SJSA1 (cell line): ENCODE measurements around the gene PWP2. TPM values are rescaled to one million over a fixed set of nuclear protein-coding genes. Genes with fewer than 3 reads are reported as not detected.
A peak's percentile ranks its signal among the peaks of the same experiment; 100 is the strongest.
"Not testable (repeated sequence)": the region's sequence is repeated elsewhere in the genome, so short reads cannot be mapped to it uniquely, and the experiment has no call there.

Experiments used
- DNase-seq, 2 experiments: peaks; one replicate each; pipeline ENCODE4 v3.0.0-alpha.2; 2015 to 2020; ENCODE audit warnings: low spot score in 2 of 2, low read depth in 1 of 2
- H3K27ac ChIP-seq: fragments of 250-450 bp; sonication (Bioruptor Pico); 2 replicates; pipeline ENCODE4 v1.5.1; 2020; ENCODE audit warnings: mild to moderate bottlenecking, moderate library complexity
- H3K27me3 ChIP-seq: fragments of 250-450 bp; sonication (Bioruptor Pico); replicated peaks from 2 replicates; pipeline ENCODE4 v1.5.1; 2020; ENCODE audit warnings: mild to moderate bottlenecking, moderate library complexity
- H3K36me3 ChIP-seq: fragments of 250-450 bp; sonication (Bioruptor Pico); 2 replicates; pipeline ENCODE4 v1.5.1; 2020; ENCODE audit warnings: mild to moderate bottlenecking
- H3K4me1 ChIP-seq: fragments of 250-450 bp; sonication (Bioruptor Pico); replicated peaks from 2 replicates; pipeline ENCODE4 v1.6.1; 2021; ENCODE audit warnings: mild to moderate bottlenecking
- H3K4me3 ChIP-seq: fragments of 250-450 bp; sonication (Bioruptor Pico); 2 replicates; pipeline ENCODE4 v1.5.1; 2020; ENCODE audit warnings: mild to moderate bottlenecking
- H3K9me3 ChIP-seq: fragments of 250-450 bp; sonication (Bioruptor Pico); replicated peaks from 2 replicates; pipeline ENCODE4 v1.5.1; 2020; ENCODE audit warnings: mild to moderate bottlenecking
- total RNA-seq: library from RNA; depleted of rRNA; stranded (reverse); fragments of >200 nt; shearing (Covaris generic); gene quantifications from 2 replicates; pipeline ENCODE4 v1.2.3, GENCODE V29; 2014

PWP2 gene
- total RNA-seq, 1 experiment from 2014 or later: 24.8 TPM

DNA sequence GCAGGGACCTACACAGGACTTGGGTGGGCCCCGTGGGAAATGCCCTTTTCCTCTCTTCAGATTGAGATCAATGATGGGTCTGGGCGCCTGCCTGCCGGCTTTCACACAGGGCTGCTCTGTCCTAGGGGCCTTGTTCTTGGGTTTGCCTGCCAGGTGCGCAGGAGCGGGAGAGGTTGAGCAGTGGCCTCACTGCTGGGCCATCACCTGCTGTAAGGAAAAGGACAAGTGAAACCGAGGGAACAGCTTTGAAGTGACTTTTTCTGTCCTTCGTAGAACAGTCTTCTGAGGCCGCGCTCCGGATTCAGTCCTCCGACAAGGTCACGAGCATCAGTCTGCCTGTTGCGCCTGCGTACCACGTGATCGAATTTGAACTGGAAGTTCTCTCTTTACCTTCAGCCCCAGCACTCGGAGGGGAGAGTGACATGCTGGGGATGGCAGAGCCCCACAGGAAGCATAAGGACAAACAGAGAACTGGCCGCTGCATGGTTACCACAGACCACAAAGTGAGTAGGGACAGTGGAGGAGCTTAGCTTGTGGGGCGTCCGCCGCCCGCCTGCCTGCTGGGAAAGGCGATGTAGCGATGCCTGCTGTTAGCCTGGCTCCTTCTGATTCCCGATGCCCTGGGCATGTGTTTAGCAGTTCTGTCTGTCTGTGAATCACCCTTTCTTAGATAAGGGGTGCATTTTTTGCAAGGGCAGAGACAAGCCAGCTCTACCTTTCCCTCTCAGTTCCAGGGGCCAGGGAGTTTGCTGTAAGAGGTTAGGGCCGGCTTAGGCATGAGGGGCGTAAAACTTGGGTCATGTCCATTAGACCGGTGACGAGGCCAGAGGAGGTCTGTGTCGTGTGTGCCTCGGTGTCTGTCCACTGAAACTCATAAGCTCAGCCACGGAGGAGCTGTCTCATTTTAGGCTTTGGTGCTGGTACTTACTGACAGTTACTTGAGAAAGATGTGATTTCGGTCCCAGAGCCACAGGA, 19.5 kb upstream of the PWP2 start:
- peaks cover 74% of the 10 kb centered on the region for H3K36me3 ChIP-seq
- no peak for DNase-seq

DNA sequence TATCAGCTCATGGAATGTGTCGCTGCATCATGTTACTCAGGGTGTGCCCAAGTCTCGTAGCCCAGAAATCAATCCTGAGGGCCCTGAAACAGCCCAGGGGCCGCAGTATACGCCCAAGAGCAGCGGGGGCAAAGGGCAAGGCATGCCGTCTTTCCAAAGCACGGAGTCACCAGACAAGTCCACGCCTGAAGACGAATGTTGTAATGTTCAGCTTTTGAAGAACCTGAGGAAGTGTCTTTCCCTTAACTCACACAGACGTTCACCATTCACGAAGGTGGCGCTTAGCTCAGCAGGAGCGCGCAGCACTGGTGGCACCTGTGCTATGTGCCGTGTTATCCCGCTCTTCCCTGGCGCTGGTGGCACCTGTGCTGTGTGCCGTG, 18.8 kb upstream of the PWP2 start:
- peak in 1 of 2 experiments; percentile 35 for DNase-seq
- Histone ChIP-seq H3K4me1 (peaks cover 40% of the 10 kb centered on the region), H3K27me3 (no peaks in the 10 kb centered on the region), H3K36me3 (peaks cover 74% of the 10 kb centered on the region), H3K27ac (no peak overlapping the region), H3K9me3 (no peaks in the 10 kb centered on the region), H3K4me3 (no peak overlapping the region)

More for the DNA sequence above, 19.5 kb upstream of the PWP2 start:
- no peaks in the 10 kb centered on the region for H3K27me3 ChIP-seq
- peaks cover 46% of the 10 kb centered on the region for H3K4me1 ChIP-seq
- H3K9me3 ChIP-seq: no peaks in the 10 kb centered on the region
- H3K27ac ChIP-seq: no peak overlapping the region
- no peak overlapping the region for H3K4me3 ChIP-seq

DNA sequence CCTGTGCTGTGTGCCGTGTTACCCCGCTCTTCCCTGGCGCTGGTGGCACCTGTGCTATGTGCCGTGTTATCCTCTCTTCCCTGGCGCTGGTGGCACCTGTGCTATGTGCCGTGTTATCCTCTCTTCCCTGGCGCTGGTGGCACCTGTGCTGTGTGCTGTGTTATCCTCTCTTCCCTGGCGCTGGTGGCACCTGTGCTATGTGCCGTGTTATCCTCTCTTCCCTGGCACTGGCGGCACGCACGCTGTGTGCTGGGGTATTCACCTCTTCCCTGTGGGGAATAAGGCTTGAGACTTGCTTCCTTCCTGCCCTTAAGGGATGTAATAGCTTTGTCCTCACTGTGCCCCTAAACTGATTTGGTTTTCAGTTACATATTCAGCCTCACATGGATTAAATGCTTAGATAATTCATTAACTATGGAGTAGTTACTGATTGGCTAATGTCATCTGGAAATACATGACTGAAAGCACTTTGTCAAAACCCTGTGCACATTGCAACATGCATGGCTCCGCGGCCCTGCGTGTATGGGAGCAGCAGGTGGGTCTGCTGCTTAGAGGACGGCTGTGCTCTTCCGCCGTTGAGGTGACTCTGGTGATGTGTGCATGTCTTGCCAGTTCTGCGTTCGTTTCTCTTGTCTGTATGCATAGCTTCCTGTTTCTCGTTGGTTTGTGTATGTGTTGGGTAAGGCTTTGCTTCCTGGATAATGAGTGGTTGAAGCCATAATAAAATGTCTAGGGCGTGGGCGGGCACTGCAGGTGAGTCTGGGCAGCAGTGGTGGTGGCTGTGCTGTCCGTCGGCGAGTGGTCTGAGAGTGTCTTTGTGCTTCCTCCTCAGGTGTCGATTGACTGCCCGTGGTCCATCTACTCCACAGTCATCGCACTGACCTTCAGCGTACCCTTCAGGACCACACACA, 17.9 kb upstream of the PWP2 start:
- Histone ChIP-seq H3K36me3 (peaks cover 76% of the 10 kb centered on the region), H3K4me1 (peaks cover 31% of the 10 kb centered on the region)

DNA sequence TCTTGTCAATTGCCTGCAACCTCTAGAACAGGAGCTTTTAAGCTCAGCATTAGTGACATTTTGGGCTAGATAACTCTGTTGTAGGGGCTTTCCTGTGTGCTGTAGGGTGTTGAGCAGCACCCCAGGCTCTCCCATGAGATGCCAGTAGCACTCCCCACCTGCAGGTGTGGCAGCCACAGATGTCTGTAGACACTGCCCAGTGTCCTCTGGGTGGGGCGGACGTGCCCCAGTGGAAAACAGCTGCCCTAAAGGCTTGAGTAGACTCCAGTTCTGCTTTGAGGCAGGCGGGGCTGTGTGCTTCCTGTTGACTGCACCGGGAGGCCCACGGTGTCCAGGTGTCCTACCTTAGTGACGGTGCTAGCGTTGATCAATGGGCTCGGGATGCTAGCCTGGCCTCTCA, 16.9 kb upstream of the PWP2 start:
- no peaks in the 10 kb centered on the region for H3K27me3 ChIP-seq
- H3K4me1 ChIP-seq: peaks cover 22% of the 10 kb centered on the region
- no peak for DNase-seq
- H3K4me3 ChIP-seq: no peak overlapping the region
- H3K9me3 ChIP-seq: no peaks in the 10 kb centered on the region
- no peak overlapping the region for H3K27ac ChIP-seq
- H3K36me3 ChIP-seq: peaks cover 74% of the 10 kb centered on the region

More for the DNA sequence above, 17.9 kb upstream of the PWP2 start:
- no peak overlapping the region for H3K27ac ChIP-seq
- no peaks in the 10 kb centered on the region for H3K27me3 ChIP-seq
- peak in 1 of 2 experiments; percentile 28 for DNase-seq
- no peak overlapping the region for H3K4me3 ChIP-seq
- H3K9me3 ChIP-seq: no peaks in the 10 kb centered on the region

DNA sequence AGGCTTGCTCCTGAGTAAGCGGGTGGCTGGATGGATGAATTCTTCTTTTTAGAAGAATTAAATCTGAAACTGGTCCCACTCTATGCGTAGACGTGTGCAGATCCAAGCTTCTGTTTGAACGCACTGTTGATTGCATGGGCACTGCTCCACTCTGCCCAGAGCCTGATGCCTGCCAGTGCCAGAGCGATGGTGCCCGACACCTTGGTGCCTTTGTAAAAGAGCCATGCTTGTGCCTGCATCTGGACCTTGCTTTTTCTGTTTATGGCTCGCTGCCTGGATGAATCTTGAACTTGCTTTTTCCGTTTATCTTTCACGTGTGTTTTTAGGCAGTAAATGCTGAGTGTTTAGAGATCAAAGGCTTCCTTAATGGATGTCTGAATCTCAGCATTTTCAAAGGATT, 15.0 kb upstream of the PWP2 start:
- Histone ChIP-seq H3K9me3 (no peaks in the 10 kb centered on the region), H3K27me3 (no peaks in the 10 kb centered on the region), H3K4me3 (no peak overlapping the region), H3K4me1 (peaks cover 10% of the 10 kb centered on the region), H3K27ac (no peak overlapping the region), H3K36me3 (peaks cover 67% of the 10 kb centered on the region)
- DNase-seq: peak in 1 of 2 experiments; percentile 23

DNA sequence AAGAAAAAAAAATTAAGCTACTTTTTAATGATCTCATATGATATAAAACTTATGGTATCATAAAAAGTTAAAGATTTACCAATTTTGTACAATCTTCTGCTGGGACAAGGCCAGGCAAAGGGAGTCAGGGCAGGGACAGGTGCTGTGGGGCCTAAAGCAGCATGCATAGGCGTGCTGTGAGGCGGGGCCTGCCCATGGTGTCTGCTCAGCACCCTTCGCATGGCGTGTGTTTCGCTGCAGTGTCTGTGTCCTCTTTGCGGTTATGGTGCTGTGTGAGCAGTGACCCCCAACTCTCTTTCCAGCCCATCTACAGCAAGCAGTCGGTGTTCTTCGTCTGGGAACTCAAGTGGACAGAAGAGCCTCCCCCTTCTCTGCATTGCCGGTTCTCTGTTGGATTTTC, 13.4 kb upstream of the PWP2 start:
- Histone ChIP-seq H3K27me3 (no peaks in the 10 kb centered on the region), H3K36me3 (peaks cover 54% of the 10 kb centered on the region), H3K4me3 (no peak overlapping the region), H3K27ac (no peak overlapping the region), H3K9me3 (no peaks in the 10 kb centered on the region), H3K4me1 (peaks cover 6% of the 10 kb centered on the region)
- DNase-seq: peak in 1 of 2 experiments; percentile 36

DNA sequence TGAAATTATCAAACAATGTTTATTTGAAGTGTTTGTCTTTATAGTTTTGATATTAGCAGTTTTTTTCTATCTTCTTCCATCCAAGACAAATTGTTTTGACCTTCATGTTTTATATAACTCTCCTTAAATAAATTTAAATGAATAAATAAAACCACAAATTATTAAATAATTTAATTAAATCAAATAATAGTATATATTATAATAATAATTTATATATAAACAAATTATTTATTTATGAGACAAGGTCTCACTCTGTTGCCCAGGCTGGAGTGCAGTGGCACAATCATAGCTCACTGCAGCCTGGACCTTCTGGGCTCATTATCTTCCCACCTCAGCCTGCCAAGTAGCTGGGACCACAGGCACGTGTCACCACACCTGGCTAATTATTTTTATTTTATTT, 12.4 kb upstream of the PWP2 start:
- H3K4me1 ChIP-seq: peaks cover 6% of the 10 kb centered on the region
- H3K27ac ChIP-seq: no peak overlapping the region
- H3K9me3 ChIP-seq: no peaks in the 10 kb centered on the region
- peaks cover 47% of the 10 kb centered on the region for H3K36me3 ChIP-seq
- H3K27me3 ChIP-seq: no peaks in the 10 kb centered on the region
- peak in 1 of 2 experiments; percentile 4 for DNase-seq
- no peak overlapping the region for H3K4me3 ChIP-seq

DNA sequence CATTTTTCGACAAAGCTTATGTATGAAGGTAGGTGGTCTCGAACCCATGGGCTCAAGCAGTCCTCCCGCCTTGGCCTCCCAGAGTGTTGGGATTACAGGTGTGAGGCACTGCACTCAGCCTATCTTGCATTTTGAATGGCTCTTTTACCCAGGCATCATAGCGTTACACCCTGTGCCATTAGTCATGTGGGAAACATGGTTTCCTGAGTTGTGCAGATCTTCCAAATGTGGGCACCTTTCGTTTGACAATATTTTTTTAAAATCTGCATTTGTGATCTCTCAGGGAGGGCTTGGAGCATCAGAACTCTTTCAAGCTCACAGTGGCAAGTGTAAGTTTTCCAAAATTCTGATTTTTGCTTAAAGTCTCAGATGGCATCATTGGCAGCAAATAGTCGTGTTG, 8.7 kb upstream of the PWP2 start:
- H3K27me3 ChIP-seq, DNase-seq, H3K27ac ChIP-seq, H3K4me1 ChIP-seq, H3K4me3 ChIP-seq, H3K9me3 ChIP-seq: not testable (repeated sequence)
- H3K36me3 ChIP-seq: peaks cover 18% of the 10 kb centered on the region

DNA sequence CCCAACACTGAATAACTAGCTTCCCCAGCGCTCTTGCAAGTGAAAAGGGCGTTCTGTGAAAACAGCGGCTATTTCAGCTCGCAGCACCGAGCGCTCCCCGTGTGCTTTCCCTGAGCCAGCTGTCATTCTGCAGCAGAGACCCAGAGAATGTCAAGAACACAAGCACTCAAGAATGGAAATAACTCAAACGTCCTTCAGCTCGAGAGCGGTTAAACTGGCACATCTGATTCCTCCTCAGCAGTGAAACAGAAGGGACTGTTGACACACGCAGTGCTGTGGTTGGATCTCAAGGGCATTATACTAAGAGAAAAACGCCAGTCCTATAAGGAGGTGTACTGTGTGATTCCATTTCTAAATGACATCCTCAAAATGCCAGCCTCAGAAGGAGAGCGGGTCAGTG, 8.2 kb upstream of the PWP2 start:
- not testable (repeated sequence) for H3K9me3 ChIP-seq, H3K27me3 ChIP-seq, H3K4me3 ChIP-seq, H3K27ac ChIP-seq, DNase-seq, H3K4me1 ChIP-seq
- H3K36me3 ChIP-seq: peaks cover 13% of the 10 kb centered on the region

DNA sequence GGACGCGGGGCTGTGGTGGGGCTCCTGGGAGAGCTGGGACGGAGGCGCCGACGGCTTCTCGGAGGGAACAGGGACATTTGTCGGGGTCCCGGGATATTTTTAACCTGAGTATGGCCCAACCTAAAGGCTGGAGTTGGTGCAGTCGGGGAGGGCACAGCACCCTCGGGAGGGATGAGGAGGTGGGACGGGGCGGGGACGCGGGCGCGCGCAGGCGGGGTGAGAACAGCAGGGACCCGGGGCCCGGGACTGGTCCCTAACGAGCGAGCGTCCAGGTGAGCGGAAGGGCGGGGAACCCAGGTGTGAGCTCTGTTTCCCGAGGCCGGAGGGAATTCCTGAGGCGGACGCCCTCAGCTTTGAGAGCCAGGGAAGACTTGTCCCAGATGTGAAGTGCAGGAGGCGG, 390 bp downstream of the PWP2 start:
- DNase-seq, H3K4me3 ChIP-seq: not testable (repeated sequence)

DNA sequence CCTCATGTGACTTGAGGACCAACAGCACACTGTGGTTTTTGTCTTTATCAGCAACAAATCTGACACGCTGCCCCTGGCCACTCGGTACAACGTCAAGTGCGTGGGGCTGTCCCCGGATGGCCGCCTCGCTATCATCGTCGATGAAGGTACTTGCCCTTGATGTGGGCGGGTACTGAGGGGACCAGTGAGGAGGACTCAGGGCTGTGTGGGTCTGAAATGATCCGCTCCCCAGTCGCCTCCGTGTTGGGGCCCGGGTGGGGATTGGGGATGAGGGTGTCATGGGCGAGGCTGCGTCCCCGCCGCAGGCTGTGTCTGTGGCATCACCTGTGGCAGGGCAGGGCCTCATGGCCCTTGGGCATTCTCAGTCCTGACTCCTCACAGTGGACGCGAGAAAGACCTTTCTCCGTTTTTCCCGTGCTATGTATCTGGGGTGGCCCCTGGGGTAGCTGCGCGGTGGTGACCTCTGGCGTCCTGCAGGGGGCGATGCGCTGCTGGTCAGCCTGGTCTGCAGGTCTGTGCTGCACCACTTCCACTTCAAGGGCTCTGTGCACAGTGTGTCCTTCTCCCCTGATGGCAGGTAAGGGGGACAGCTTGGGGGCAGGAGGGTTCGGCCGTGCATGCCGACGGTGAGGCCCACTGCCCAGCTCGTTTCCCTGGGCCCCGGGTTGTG, 6.6 kb downstream of the PWP2 start:
- not testable (repeated sequence) for H3K9me3 ChIP-seq, H3K36me3 ChIP-seq, H3K4me1 ChIP-seq, H3K27me3 ChIP-seq, H3K27ac ChIP-seq, H3K4me3 ChIP-seq
- peak in 1 of 2 experiments; percentile 22 for DNase-seq

More for the DNA sequence above, 390 bp downstream of the PWP2 start:
- H3K27ac ChIP-seq, H3K9me3 ChIP-seq, H3K36me3 ChIP-seq, H3K4me1 ChIP-seq, H3K27me3 ChIP-seq: not testable (repeated sequence)

DNA sequence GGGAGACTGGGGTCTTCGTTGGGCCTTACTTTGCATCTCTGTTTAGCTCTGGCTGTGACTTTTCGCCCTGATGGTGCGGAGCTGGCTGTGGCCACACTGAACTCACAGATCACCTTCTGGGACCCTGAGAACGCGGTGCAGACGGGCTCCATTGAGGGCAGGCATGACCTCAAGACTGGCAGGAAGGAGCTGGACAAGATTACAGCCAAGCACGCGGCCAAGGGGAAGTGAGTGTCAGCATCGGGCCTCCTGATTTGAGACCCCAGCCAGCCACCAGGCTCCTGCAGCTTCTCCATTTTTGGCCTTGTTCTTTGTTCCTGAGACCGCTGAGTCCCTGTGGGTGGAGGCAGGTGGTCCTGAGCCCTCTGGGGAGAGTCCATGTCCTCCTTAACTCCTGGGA, 14.9 kb downstream of the PWP2 start:
- H3K4me1 ChIP-seq, H3K9me3 ChIP-seq, H3K4me3 ChIP-seq, DNase-seq, H3K27ac ChIP-seq, H3K36me3 ChIP-seq, H3K27me3 ChIP-seq: not testable (repeated sequence)

DNA sequence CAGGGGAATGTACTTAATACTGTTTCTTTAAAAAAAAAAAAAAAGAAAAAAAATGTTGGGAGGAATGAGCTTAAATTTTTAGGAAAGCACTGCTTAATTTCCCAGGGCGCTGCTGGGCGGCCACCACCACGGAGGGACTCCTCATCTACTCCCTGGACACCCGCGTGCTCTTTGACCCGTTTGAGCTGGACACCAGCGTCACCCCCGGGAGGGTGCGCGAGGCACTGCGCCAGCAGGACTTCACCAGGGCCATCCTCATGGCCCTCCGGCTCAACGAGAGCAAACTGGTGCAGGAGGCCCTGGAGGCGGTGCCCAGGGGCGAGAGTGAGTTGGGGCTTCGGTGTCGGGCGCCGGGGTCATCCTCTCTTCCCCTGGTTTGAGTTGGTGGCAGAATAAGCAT, 20.6 kb downstream of the PWP2 start:
- H3K4me3 ChIP-seq, H3K27ac ChIP-seq, H3K27me3 ChIP-seq, H3K4me1 ChIP-seq, DNase-seq, H3K9me3 ChIP-seq, H3K36me3 ChIP-seq: not testable (repeated sequence)
